Inflammatory macrophage treated with lipopolysaccharide for 4 hours (primary cell): Measurements from ENCODE around the gene RNF11.
"Not testable (repeated sequence)": the region's sequence is repeated elsewhere in the genome, so short reads cannot be mapped to it uniquely, and the experiment has no call there.

ENCODE experiments used
- DNase-seq: peaks from one replicate; pipeline ENCODE4 v3.0.0-alpha.2; 2020

The RNF11 gene

GRCh38 chr1:51230501-51231078 is 5.5 kb upstream of the RNF11 start:
- no peak for DNase-seq

- DNase-seq = peak; percentile 63
These were observed 5.0 kb upstream of the RNF11 start for GRCh38 chr1:51231120-51231519.

DNA sequence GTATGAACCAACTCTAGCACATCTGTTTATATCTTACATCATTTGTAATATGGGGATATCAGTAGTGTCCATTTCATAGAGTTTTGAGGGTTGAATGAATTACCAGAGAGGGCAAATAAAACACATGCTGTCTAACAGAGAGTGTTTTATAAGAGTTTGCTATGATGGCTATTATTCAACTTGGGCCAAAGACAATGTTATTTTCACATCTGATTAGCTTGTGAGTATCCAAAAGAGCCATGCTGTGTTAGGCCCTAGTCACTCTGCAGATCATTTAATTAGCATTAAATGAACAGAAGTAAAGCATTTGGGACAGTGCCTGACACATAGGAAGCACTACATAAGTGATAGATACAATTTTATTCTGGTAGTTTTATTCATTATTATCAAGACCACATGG is 4.2 kb upstream of the RNF11 start:
- no peak for DNase-seq

DNA sequence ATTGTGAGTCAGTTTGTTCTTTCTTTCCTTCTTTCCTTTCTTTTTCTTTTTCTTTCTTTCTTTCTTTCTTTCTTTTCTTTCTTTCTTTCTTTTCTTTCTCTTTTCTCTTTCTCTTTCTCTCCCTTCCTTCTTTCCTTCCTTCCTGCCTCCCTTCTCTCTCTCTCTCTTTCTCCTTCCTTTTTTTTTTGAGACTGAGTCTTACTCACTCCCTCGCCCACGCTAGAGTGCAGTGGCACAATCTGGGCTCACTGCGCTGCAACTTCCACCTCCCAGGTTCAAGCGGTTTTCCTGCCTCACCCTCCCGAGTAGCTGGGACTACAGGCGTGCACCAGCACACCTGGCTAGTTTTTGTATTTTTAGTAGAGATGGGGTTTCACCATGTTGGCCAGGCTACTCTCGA is 1.8 kb upstream of the RNF11 start:
- DNase-seq = peak; percentile 88

GRCh38 chr1:51234721-51235425 is 1.2 kb upstream of the RNF11 start:
- DNase-seq = peak; percentile 48

- peak; percentile 48 for DNase-seq
These were observed 668 bp downstream of the RNF11 start for GRCh38 chr1:51236531-51237350.

DNA sequence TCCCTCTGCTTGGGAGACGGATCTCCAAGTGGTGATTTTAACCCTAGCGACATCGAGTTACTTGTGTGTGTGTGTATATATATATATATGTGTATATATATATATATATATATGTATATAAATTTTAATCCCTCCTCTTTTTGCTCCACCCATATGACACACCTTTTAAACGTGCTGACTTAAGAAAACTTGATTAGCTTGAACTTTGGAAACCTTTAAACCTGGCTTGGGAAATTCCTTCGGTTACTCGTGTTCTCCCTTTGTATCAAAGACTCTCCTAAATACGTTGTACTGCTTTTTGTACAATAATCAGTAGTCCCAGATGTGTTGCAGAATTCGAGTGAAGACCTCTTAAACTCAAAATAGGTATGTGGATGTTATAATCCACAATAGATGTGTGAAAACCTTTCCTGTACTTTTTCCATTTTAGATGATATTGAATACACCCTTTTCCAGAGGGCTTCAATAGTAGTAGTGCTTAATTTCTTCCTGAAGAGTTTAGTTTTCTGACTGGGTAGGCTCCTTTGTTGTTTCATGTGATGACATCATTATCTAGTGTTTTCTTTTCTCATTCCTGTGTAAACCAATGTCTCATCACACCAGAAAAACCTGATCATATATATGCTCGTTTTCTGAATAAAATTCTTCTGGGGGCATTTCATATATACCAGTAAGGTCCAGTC is 1.4 kb downstream of the RNF11 start:
- no peak for DNase-seq

- DNase-seq = no peak
These were observed 1.9 kb downstream of the RNF11 start for GRCh38 chr1:51238034-51238403.

- DNase-seq = no peak
These were observed 4.0 kb downstream of the RNF11 start for GRCh38 chr1:51240084-51240483.

DNA sequence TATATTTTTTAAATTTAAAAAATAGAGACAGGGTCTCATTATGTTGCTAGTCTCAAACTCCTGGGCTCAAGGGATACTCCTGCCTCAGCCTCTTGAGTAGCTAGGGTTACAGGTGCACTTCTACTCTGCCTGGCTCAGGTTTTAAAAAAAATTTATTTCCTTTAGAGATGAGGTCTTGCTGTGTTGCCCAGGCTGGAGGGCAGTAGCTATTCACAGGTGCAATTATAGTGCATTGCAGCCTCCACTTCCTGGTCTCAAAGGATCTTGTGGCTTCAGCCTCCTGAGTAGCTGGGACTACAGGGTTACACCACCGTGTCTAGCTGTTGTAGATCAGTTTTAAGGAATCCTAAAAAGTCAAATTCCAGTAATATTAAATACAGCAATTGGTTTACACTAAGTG is 5.0 kb downstream of the RNF11 start:
- no peak for DNase-seq

GRCh38 chr1:51242546-51242945 is 6.5 kb downstream of the RNF11 start:
- no peak for DNase-seq

GRCh38 chr1:51247022-51247421 is 10.9 kb downstream of the RNF11 start:
- DNase-seq = no peak

- no peak for DNase-seq
These were observed 11.4 kb downstream of the RNF11 start for GRCh38 chr1:51247499-51247898.

- no peak for DNase-seq
These were observed 13.4 kb downstream of the RNF11 start for GRCh38 chr1:51249445-51249844.

DNA sequence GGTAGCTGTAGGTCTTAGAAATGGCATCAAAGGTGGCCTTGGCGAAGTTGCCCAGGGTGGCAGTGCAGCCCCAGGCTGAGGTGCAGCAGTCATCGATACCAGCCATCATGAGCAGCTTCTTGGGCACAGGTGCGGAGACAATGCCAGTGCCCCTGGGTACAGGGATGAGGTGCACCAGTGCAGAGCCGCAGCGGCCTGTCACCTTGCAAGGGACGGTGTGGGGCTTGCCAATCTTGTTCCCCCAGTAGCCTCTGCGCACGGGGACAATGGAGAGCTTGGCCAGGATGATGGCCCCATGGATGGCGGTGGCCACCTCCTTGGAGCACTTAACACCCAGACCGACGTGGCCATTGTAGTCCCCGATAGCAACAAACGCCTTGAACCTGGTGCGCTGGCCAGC is 14.7 kb downstream of the RNF11 start:
- not testable (repeated sequence) for DNase-seq

GRCh38 chr1:51251165-51251564 is 15.1 kb downstream of the RNF11 start:
- DNase-seq = not testable (repeated sequence)

DNA sequence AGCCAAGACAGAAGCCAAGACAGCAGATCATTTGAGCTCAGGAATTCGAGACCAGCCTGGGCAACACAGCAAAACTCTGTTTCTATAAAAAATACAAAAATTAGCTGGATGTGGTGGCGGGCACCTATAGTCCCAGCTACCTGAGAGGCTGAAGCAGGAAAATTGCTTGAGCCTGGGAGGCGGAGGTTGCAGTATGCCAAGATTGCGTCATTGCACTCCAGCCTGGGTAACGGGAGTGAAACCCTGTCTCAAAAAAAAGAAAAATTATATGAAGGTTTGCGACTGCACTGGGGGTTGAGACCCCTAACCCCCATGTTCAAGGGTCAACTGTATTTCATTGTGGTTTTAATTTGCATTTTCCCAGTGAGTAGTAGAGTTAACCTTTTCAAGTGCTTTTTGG is 16.3 kb downstream of the RNF11 start:
- DNase-seq = no peak

GRCh38 chr1:51253691-51254090 is 17.6 kb downstream of the RNF11 start:
- DNase-seq = no peak

- DNase-seq = no peak
These were observed 19.3 kb downstream of the RNF11 start for GRCh38 chr1:51255331-51255730.

- DNase-seq = no peak
These were observed 27.2 kb downstream of the RNF11 start for GRCh38 chr1:51263147-51263877.

DNA sequence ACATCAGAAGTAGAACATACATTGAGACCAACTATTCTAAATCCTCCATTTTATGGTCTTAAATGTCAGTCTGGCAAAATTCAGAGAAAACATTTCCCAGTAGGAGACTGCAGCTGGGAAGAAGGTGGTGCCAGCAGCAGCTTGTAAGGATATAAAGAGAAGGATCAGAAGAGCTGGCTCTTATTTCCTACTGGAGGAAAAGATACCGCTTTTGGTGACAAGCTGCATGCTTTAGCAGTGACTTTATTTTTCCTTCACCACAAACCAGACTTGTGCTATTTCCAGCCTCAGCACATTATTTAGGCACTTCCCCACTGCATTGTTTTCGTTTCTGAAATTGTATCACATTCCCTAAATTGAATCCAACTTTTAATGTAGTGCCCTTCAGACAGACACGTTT is 28.4 kb downstream of the RNF11 start:
- peak; percentile 20 for DNase-seq

- DNase-seq = peak; percentile 47
These were observed 29.5 kb downstream of the RNF11 start for GRCh38 chr1:51265618-51266017.

DNA sequence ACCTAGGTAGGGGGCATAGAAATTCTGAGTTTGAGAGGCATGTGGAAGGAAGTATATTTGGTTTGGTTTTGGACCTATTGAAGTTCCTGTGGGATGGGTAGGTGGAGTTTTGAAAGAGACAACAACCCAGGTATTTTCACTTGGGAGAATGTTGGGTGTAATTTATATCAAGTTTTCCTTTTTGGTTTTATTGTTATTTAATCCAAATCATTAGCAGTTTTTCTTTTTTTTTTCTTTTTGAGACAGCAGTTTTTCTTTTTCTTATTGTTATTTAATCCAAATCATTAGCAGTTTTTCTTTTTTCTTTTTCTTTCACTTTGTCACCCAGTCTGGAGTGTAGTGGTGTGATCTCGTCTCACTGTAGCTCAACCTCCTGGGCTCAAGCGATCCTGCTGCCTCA is 30.1 kb downstream of the RNF11 start:
- DNase-seq = no peak
